Left ventricle myocardium inferior (tissue), 1 donor: ENCODE data around the gene TXNDC11. TPM values are rescaled to one million over a fixed set of nuclear protein-coding genes. Genes with fewer than 3 reads are reported as not detected.

Source experiments
- DNase-seq: peaks from one replicate; pipeline ENCODE4 v3.0.0-alpha.2; 2020
- H3K27ac ChIP-seq: fragments of 200-600 bp; replicated peaks from 2 replicates; pipeline ENCODE4 v1.8.0; 2021
- H3K27me3 ChIP-seq: fragments of 200-600 bp; 2 replicates; pipeline ENCODE4 v1.8.0; 2021; ENCODE audit warnings: low read depth
- H3K36me3 ChIP-seq: fragments of 200-600 bp; 2 replicates; pipeline ENCODE4 v1.8.0; 2021
- H3K4me1 ChIP-seq: fragments of 200-600 bp; 2 replicates; pipeline ENCODE4 v1.8.0; 2021
- H3K4me3 ChIP-seq: fragments of 200-600 bp; 2 replicates; pipeline ENCODE4 v1.8.0; 2021; ENCODE audit warnings: mild to moderate bottlenecking, moderate library complexity
- H3K9me3 ChIP-seq: fragments of 200-600 bp; replicated peaks from 2 replicates; pipeline ENCODE4 v1.8.0; 2021
- CTCF ChIP-seq: fragments of 200-600 bp; IDR thresholded peaks from 2 replicates; pipeline ENCODE4 v1.8.0; 2021; ENCODE audit warnings: antibody characterized with exemption, mild to moderate bottlenecking, borderline replicate concordance
- intact Hi-C: fragments of 100-400 bp; cut with micrococcal nuclease; formaldehyde crosslinking; loops from one replicate; pipeline ENCODE4 v1.11.0; 2022
- total RNA-seq: library from RNA; stranded (reverse); fragmentation: NEBNext Ultra II Directional; extraction: Animal tissue kit (Norgen Biotek cat#: 25700); gene quantifications from one replicate; pipeline ENCODE4 v1.2.1, GENCODE V29; 2021
- donor health status: DM: no; HTN: yes; CAD: no; lungs with severe emphysema.

TXNDC11 gene
- total RNA-seq, 1 donor from 2014 or later: 23.9 TPM

GRCh38 chr16:11726008-11726407, 16.6 kb downstream of the TXNDC11 start:
- Histone ChIP-seq H3K27me3 (no peaks in the 10 kb centered on the region), H3K4me3 (no peak overlapping the region), H3K36me3 (peaks cover 83% of the 10 kb centered on the region), H3K9me3 (no peaks in the 10 kb centered on the region), H3K4me1 (peaks cover 50% of the 10 kb centered on the region), H3K27ac (no peak overlapping the region)
- no peak for TF ChIP-seq CTCF
- DNase-seq: no peak
- intact Hi-C loops: no loop called here

DNA sequence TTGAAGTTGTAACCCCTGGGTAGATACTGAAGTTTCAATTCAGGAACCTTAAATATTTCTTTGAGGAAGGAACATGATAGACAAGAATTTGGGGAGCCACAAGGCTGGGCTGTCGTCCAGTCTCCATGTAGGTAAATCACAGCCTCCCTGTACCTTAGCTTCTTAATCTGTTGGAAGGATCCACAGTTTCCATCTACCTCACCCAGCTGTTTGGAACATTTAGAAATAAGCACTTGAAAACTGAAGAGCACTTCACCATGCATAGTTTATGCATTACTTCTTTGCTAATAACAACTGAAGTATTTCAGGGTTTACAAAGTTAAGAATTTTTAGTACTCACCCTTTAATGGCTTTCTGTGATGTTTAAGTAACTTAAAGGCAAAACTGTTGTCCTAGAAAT, 17.2 kb downstream of the TXNDC11 start:
- intact Hi-C loops: no loop called here
- no peak for TF ChIP-seq CTCF
- H3K27me3 ChIP-seq: no peaks in the 10 kb centered on the region
- H3K36me3 ChIP-seq: peaks cover 85% of the 10 kb centered on the region
- H3K27ac ChIP-seq: no peak overlapping the region
- H3K9me3 ChIP-seq: no peaks in the 10 kb centered on the region
- no peak for DNase-seq
- no peak overlapping the region for H3K4me3 ChIP-seq
- peaks cover 44% of the 10 kb centered on the region for H3K4me1 ChIP-seq

GRCh38 chr16:11722468-11722808, 20.2 kb downstream of the TXNDC11 start:
- Histone ChIP-seq H3K4me1 (peaks cover 39% of the 10 kb centered on the region), H3K4me3 (no peak overlapping the region), H3K9me3 (no peaks in the 10 kb centered on the region), H3K27ac (no peak overlapping the region), H3K27me3 (no peaks in the 10 kb centered on the region), H3K36me3 (peaks cover 83% of the 10 kb centered on the region)
- no peak for DNase-seq
- intact Hi-C loops: no loop called here
- no peak for TF ChIP-seq CTCF

DNA sequence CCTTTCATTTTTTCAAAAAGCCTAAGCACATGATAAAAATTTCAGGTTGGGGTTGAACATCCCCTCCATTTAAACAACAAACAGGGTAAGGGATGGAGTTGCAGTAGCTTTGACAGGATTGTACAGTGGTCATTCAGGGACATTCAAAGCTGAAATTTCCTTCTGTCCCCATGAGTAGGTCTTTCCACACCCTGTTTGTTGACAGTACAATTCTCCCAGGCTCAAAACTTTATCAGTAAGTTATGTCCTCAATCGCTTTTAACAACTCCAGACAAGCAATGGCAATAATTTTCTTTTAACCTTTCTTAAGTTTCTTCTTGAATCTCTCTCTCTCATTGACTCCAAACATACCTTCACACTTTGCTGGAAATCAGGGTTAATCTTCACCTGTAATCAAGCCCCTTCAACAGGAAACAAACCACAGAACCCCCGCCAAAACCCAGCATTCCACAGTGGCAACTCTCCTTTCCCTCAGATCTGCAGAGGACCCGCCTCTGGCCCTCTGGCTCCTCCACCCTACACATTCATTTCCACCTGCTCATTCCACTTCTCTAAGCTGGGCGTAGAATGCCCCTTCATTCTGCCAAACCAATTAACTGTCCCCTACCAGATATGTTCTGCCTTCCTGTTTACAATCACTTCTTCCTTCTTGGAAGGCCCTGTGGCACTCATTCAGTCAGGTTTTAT, 20.7 kb downstream of the TXNDC11 start:
- no peaks in the 10 kb centered on the region for H3K9me3 ChIP-seq
- no peak for TF ChIP-seq CTCF
- no peak overlapping the region for H3K4me3 ChIP-seq
- H3K27me3 ChIP-seq: no peaks in the 10 kb centered on the region
- peaks cover 39% of the 10 kb centered on the region for H3K4me1 ChIP-seq
- no peak overlapping the region for H3K27ac ChIP-seq
- DNase-seq: no peak
- intact Hi-C loops: no loop called here
- H3K36me3 ChIP-seq: peaks cover 83% of the 10 kb centered on the region

GRCh38 chr16:11719762-11720161, 22.9 kb downstream of the TXNDC11 start:
- Histone ChIP-seq H3K36me3 (peaks cover 74% of the 10 kb centered on the region), H3K4me3 (no peak overlapping the region), H3K4me1 (peaks cover 28% of the 10 kb centered on the region), H3K27ac (peak overlapping the region; percentile 4), H3K27me3 (no peaks in the 10 kb centered on the region), H3K9me3 (no peaks in the 10 kb centered on the region)
- TF ChIP-seq CTCF: no peak
- no peak for DNase-seq
- intact Hi-C loops: loop anchor here (5.0 to 10.0 kb wide), 2 partner anchors 185 to 322 kb away; no protein-coding TSS in a partner anchor
